Measurements from ENCODE around the gene FMN1. TPM values are rescaled to one million over a fixed set of nuclear protein-coding genes. Genes with fewer than 3 reads are reported as not detected.

The FMN1 gene
- total and polyA plus RNA-seq, 2 of the 13 experiments (the other 11 are each of a cell fraction or from before 2014, with no cell fraction given): 0.20 to 0.60 TPM

DNA sequence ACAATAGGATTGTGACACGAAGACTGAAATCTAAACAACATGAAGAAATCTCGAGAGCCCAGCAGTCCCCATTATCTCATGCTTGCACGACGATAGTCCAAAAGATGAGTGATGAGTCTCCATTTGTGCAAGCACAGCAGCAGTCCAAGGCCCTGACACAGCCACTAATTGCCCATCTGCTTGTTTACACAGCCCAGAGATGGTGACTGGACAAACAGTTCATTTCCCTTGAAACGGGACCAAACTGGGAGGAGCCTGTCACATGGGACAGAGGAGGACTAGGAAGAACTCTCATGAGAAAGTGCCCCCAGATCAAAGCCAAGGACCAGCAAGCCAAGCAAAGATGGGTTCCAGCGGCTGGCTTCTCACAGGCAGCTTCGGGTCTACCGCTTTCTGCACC is 355.7 kb downstream of the FMN1 start (continued):
- TF ChIP-seq, protein P1, sequence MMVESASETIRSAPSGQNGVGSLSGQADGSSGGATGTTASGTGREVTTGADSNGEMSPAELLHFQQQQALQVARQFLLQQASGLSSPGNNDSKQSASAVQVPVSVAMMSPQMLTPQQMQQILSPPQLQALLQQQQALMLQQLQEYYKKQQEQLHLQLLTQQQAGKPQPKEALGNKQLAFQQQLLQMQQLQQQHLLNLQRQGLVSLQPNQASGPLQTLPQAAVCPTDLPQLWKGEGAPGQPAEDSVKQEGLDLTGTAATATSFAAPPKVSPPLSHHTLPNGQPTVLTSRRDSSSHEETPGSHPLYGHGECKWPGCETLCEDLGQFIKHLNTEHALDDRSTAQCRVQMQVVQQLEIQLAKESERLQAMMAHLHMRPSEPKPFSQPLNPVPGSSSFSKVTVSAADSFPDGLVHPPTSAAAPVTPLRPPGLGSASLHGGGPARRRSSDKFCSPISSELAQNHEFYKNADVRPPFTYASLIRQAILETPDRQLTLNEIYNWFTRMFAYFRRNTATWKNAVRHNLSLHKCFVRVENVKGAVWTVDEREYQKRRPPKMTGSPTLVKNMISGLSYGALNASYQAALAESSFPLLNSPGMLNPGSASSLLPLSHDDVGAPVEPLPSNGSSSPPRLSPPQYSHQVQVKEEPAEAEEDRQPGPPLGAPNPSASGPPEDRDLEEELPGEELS (CRISPR knock-in tag; IDR thresholded peaks at IDR 0.05): 0 out of 2 replicates have a peak, but pooled peaks have one; percentile 29
- TF ChIP-seq RXRB (CRISPR knock-in tag; IDR thresholded peaks at IDR 0.05; ENCODE audit: borderline replicate concordance): no peak
- TF ChIP-seq RBM22 (optimal IDR thresholded peaks at IDR 0.05; ENCODE audit: low read length): no peak
- TF ChIP-seq ZBTB7A (CRISPR knock-in tag; IDR thresholded peaks at IDR 0.05): no peak
- no peak for TF ChIP-seq ZNF530 (CRISPR knock-in tag; IDR thresholded peaks at IDR 0.05; ENCODE audit: low read depth)
- TF ChIP-seq, protein P2, sequence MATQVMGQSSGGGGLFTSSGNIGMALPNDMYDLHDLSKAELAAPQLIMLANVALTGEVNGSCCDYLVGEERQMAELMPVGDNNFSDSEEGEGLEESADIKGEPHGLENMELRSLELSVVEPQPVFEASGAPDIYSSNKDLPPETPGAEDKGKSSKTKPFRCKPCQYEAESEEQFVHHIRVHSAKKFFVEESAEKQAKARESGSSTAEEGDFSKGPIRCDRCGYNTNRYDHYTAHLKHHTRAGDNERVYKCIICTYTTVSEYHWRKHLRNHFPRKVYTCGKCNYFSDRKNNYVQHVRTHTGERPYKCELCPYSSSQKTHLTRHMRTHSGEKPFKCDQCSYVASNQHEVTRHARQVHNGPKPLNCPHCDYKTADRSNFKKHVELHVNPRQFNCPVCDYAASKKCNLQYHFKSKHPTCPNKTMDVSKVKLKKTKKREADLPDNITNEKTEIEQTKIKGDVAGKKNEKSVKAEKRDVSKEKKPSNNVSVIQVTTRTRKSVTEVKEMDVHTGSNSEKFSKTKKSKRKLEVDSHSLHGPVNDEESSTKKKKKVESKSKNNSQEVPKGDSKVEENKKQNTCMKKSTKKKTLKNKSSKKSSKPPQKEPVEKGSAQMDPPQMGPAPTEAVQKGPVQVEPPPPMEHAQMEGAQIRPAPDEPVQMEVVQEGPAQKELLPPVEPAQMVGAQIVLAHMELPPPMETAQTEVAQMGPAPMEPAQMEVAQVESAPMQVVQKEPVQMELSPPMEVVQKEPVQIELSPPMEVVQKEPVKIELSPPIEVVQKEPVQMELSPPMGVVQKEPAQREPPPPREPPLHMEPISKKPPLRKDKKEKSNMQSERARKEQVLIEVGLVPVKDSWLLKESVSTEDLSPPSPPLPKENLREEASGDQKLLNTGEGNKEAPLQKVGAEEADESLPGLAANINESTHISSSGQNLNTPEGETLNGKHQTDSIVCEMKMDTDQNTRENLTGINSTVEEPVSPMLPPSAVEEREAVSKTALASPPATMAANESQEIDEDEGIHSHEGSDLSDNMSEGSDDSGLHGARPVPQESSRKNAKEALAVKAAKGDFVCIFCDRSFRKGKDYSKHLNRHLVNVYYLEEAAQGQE (IDR thresholded peaks at IDR 0.05; ENCODE audit: borderline replicate concordance in 1 of 2, low read depth in 1 of 2, low read length in 2 of 2): no peak
- TF ChIP-seq NRL (CRISPR knock-in tag; IDR thresholded peaks at IDR 0.05; ENCODE audit: borderline replicate concordance): no peak
- TF ChIP-seq HNF4A (CRISPR knock-in tag; IDR thresholded peaks at IDR 0.05): peak; percentile 14; the same call in 1 of the 2 replicates
- no peak for TF ChIP-seq ZNF33B (CRISPR knock-in tag; IDR thresholded peaks at IDR 0.05)
- TF ChIP-seq NR2F2 (IDR thresholded peaks at IDR 0.05; ENCODE audit: borderline replicate concordance, low read depth): no peak
- TF ChIP-seq, protein P3, sequence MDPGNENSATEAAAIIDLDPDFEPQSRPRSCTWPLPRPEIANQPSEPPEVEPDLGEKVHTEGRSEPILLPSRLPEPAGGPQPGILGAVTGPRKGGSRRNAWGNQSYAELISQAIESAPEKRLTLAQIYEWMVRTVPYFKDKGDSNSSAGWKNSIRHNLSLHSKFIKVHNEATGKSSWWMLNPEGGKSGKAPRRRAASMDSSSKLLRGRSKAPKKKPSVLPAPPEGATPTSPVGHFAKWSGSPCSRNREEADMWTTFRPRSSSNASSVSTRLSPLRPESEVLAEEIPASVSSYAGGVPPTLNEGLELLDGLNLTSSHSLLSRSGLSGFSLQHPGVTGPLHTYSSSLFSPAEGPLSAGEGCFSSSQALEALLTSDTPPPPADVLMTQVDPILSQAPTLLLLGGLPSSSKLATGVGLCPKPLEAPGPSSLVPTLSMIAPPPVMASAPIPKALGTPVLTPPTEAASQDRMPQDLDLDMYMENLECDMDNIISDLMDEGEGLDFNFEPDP (CRISPR knock-in tag; conservative IDR thresholded peaks at IDR 0.05): no peak
- peak; percentile 19; the same call in 1 of the 2 replicates for TF ChIP-seq TBX2 (CRISPR knock-in tag; IDR thresholded peaks at IDR 0.05; ENCODE audit: borderline replicate concordance)
- TF ChIP-seq NFATC3 (CRISPR knock-in tag; IDR thresholded peaks at IDR 0.05): no peak
- TF ChIP-seq ZNF558 (CRISPR knock-in tag; IDR thresholded peaks at IDR 0.05; ENCODE audit: borderline replicate concordance): no peak
- TF ChIP-seq, protein P4, sequence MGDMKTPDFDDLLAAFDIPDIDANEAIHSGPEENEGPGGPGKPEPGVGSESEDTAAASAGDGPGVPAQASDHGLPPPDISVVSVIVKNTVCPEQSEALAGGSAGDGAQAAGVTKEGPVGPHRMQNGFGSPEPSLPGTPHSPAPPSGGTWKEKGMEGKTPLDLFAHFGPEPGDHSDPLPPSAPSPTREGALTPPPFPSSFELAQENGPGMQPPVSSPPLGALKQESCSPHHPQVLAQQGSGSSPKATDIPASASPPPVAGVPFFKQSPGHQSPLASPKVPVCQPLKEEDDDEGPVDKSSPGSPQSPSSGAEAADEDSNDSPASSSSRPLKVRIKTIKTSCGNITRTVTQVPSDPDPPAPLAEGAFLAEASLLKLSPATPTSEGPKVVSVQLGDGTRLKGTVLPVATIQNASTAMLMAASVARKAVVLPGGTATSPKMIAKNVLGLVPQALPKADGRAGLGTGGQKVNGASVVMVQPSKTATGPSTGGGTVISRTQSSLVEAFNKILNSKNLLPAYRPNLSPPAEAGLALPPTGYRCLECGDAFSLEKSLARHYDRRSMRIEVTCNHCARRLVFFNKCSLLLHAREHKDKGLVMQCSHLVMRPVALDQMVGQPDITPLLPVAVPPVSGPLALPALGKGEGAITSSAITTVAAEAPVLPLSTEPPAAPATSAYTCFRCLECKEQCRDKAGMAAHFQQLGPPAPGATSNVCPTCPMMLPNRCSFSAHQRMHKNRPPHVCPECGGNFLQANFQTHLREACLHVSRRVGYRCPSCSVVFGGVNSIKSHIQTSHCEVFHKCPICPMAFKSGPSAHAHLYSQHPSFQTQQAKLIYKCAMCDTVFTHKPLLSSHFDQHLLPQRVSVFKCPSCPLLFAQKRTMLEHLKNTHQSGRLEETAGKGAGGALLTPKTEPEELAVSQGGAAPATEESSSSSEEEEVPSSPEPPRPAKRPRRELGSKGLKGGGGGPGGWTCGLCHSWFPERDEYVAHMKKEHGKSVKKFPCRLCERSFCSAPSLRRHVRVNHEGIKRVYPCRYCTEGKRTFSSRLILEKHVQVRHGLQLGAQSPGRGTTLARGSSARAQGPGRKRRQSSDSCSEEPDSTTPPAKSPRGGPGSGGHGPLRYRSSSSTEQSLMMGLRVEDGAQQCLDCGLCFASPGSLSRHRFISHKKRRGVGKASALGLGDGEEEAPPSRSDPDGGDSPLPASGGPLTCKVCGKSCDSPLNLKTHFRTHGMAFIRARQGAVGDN (CRISPR knock-in tag; IDR thresholded peaks at IDR 0.05): 0 out of 2 replicates have a peak, but pooled peaks have one; percentile 12
- TF ChIP-seq ZNF343 (CRISPR knock-in tag; IDR thresholded peaks at IDR 0.05): no peak
- TF ChIP-seq SETDB1 (CRISPR knock-in tag; IDR thresholded peaks at IDR 0.05; ENCODE audit: borderline replicate concordance): no peak

All from HepG2 (cell line).